HepG2 (cell line): ENCODE measurements around the gene SERHL2. TPM values are rescaled to one million over a fixed set of nuclear protein-coding genes. Genes with fewer than 3 reads are reported as not detected.
A peak's percentile ranks its signal among the peaks of the same experiment; 100 is the strongest.

Experiments used
- BHLHE40 ChIP-seq: IDR thresholded peaks from 2 replicates; pipeline ENCODE4 v1.6.1; 2011; ENCODE audit warnings: low read length, improper control_type of control experiment
- FOXA3 ChIP-seq: IDR thresholded peaks from 2 replicates; pipeline ENCODE4 v1.6.1; 2016; ENCODE audit warnings: missing genetic modification reagents, missing compliant biosample characterization
- HNRNPLL ChIP-seq: fragments of 200-400 bp; formaldehyde crosslinking; IDR thresholded peaks from 2 replicates; pipeline ENCODE4 v1.6.1; 2017; ENCODE audit warnings: mild to moderate bottlenecking, low read depth, low read length; ENCODE audit not compliant: poor library complexity, severe bottlenecking
- KMT2B ChIP-seq: IDR thresholded peaks from 2 replicates; pipeline ENCODE4 v1.6.1; 2016; ENCODE audit warnings: missing genetic modification reagents, missing compliant biosample characterization
- PPARG ChIP-seq: conservative IDR thresholded peaks from 2 replicates; pipeline ENCODE4 v1.6.1; 2016; ENCODE audit warnings: missing biosample characterization, missing genetic modification reagents
- ZBED4 ChIP-seq: sonication (generic); formaldehyde crosslinking; IDR thresholded peaks from 2 replicates; pipeline ENCODE4 v1.4.0; 2020; ENCODE audit warnings: missing genetic modification reagents, borderline replicate concordance
- ZNF331 ChIP-seq: sonication (generic); formaldehyde crosslinking; IDR thresholded peaks from 2 replicates; pipeline ENCODE4 v1.4.0; 2020; ENCODE audit warnings: missing genetic modification reagents
- ZNF496 ChIP-seq: sonication (generic); formaldehyde crosslinking; IDR thresholded peaks from 2 replicates; pipeline ENCODE4 v1.8.1; 2023; ENCODE audit warnings: mild to moderate bottlenecking, moderate library complexity, missing genetic modification reagents; ENCODE audit not compliant: insufficient replicate concordance
- polyA plus RNA-seq, 8 experiments: library from polyadenylated mRNA; depleted of rRNA in 3 of 8; stranded (reverse) in 7 of 8; unstranded in 1 of 8; fragments of >200 nt; fragmentation: Illumina TruSeq in 4 of 8; extraction: Trizol in 4 of 8; gene quantifications; 2 replicates each; pipeline versions ENCODE4 v1.2.1 to v1.2.3, GENCODE V29; 2011 to 2016; ENCODE audit warnings: low read depth in 4 of 8, missing spikeins in 1 of 8, mixed read lengths in 1 of 8; ENCODE audit not compliant: insufficient read depth in 1 of 8
- total RNA-seq, 5 experiments: library from RNA; depleted of rRNA; stranded (reverse); fragments of >200 nt; fragmentation: Illumina TruSeq; extraction: Trizol; gene quantifications; 2 replicates each; pipeline ENCODE4 v1.2.3, GENCODE V29; 2016; ENCODE audit warnings: low read depth in 1 of 5
- TF ChIP-seq, protein P1 (sequence below): sonication (generic); formaldehyde crosslinking; conservative IDR thresholded peaks from 2 replicates; pipeline ENCODE4 v1.4.0; 2020; ENCODE audit warnings: mild to moderate bottlenecking, missing genetic modification reagents, moderate library complexity
- TF ChIP-seq, protein P2 (sequence below): sonication (generic); formaldehyde crosslinking; IDR thresholded peaks from 2 replicates; pipeline ENCODE4 v1.8.0; 2022; ENCODE audit warnings: mild to moderate bottlenecking, missing genetic modification reagents, borderline replicate concordance

SERHL2 gene
- total and polyA plus RNA-seq, 2 of the 13 experiments (the other 11 are each of a cell fraction or from before 2014, with no cell fraction given) = 1.0 to 1.8 TPM

- TF ChIP-seq ZBED4 (CRISPR knock-in tag) = no peak
- TF ChIP-seq FOXA3 = no peak
- TF ChIP-seq KMT2B (CRISPR knock-in tag) = no peak
- TF ChIP-seq, protein P1, sequence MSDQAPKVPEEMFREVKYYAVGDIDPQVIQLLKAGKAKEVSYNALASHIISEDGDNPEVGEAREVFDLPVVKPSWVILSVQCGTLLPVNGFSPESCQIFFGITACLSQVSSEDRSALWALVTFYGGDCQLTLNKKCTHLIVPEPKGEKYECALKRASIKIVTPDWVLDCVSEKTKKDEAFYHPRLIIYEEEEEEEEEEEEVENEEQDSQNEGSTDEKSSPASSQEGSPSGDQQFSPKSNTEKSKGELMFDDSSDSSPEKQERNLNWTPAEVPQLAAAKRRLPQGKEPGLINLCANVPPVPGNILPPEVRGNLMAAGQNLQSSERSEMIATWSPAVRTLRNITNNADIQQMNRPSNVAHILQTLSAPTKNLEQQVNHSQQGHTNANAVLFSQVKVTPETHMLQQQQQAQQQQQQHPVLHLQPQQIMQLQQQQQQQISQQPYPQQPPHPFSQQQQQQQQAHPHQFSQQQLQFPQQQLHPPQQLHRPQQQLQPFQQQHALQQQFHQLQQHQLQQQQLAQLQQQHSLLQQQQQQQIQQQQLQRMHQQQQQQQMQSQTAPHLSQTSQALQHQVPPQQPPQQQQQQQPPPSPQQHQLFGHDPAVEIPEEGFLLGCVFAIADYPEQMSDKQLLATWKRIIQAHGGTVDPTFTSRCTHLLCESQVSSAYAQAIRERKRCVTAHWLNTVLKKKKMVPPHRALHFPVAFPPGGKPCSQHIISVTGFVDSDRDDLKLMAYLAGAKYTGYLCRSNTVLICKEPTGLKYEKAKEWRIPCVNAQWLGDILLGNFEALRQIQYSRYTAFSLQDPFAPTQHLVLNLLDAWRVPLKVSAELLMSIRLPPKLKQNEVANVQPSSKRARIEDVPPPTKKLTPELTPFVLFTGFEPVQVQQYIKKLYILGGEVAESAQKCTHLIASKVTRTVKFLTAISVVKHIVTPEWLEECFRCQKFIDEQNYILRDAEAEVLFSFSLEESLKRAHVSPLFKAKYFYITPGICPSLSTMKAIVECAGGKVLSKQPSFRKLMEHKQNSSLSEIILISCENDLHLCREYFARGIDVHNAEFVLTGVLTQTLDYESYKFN (CRISPR knock-in tag) = peak; percentile 43
- TF ChIP-seq BHLHE40 = no peak
- TF ChIP-seq, protein P2, sequence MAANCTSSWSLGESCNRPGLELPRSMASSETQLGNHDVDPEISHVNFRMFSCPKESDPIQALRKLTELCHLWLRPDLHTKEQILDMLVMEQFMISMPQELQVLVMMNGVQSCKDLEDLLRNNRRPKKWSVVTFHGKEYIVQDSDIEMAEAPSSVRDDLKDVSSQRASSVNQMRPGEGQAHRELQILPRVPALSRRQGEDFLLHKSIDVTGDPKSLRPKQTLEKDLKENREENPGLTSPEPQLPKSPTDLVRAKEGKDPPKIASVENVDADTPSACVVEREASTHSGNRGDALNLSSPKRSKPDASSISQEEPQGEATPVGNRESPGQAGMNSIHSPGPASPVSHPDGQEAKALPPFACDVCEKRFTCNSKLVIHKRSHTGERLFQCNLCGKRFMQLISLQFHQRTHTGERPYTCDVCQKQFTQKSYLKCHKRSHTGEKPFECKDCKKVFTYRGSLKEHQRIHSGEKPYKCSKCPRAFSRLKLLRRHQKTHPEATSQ (CRISPR knock-in tag) = no peak
- no peak for TF ChIP-seq HNRNPLL
- TF ChIP-seq ZNF496 = no peak
- TF ChIP-seq PPARG (CRISPR knock-in tag) = 0 out of 2 replicates have a peak, but pooled peaks have one; percentile 37
- TF ChIP-seq ZNF331 (CRISPR knock-in tag) = 0 out of 2 replicates have a peak, but pooled peaks have one; percentile 30
Measured at GRCh38 chr22:42544686-42545085, 9.1 kb upstream of the SERHL2 start (continued).
